Epithelial cell of umbilical artery (primary cell): ENCODE measurements around the gene CRYGS. TPM values are rescaled to one million over a fixed set of nuclear protein-coding genes. Genes with fewer than 3 reads are reported as not detected.

Experiments
- total RNA-seq: library from RNA; depleted of rRNA; stranded (reverse); fragments of >200 nt; gene quantifications from 2 replicates; pipeline ENCODE4 v1.2.3, GENCODE V29; 2014

CRYGS gene
- total RNA-seq = 0.65 and 1.5 TPM in 2 replicates

GRCh38 chr3:186544281-186544680 lies at the start of gene CRYGS:
CRYGS (minus strand) TSS chr3:186544380; CDS start chr3:186544326, 54 bp downstream.

GRCh38 chr3:186570096-186570940 lies 26.1 kb upstream of the CRYGS start, which contains the start of gene DNAJB11:
DNAJB11 (plus strand) TSS chr3:186570720; CDS start chr3:186570898, 178 bp downstream.

DNA sequence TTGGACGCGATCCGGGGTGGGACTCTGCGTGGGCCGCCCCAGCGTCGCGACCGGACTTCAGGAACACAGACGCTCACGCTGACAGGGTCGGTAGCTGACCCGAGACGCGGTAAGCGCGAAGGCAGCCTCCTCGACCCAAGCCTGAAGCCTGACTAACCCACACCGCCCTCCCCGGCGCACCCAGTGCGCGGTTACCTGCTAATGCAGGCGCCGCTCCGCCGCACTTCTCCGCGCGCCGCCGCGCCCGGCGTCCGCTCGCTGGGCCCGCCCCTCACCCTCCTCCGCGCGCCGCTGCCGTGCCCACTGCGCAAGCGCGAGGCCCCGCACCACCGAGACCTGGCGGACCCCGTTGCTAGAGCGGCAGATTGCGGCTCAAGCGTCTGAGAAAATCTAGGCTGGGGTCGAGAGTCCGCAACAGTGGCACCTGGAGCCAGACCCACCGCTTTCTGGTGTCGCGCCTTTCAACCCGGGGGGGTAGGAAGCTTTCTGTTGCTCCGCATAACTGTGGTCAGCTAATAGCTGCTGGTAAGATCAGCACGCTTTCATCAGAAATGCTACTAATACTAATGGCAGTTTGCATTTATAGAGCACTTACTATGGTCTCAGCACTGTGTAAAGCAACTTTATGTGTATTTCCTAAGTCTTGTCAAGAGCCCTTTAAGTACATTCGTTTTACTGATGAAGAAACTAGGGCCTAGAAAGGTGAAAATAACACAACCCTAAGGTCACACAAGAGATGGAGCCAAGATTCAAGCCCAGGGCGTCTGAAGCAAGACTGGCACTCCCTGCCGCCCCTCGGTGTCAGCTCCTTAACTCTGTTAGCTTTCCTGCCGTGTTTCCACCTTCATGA lies 23.1 kb upstream of the CRYGS start, which contains the start of gene TBCCD1:
Gene TBCCD1 (minus strand): TSS at position 268 of the 850 bp plus-strand sequence. CDS start 3,010 bp downstream, outside the sequence.

Other genes starting within 250 kb of the CRYGS start
- gene DGKG, start 182.1 kb downstream of the CRYGS start, total RNA-seq = not detected in 2 replicates
- 16.2 and 26.9 TPM in 2 replicates for gene TBCCD1, start 23.0 kb upstream of the CRYGS start, total RNA-seq
- 76.6 and 82.2 TPM in 2 replicates for gene DNAJB11, start 26.3 kb upstream of the CRYGS start, total RNA-seq
- gene AHSG, start 68.7 kb upstream of the CRYGS start, total RNA-seq = not detected in 2 replicates
- not detected in 2 replicates for gene FETUB, start 96.0 kb upstream of the CRYGS start, total RNA-seq
- gene HRG, start 121.6 kb upstream of the CRYGS start, total RNA-seq = not detected in 2 replicates
- gene KNG1, start 173.0 kb upstream of the CRYGS start, total RNA-seq = not detected in 2 replicates
- 732 and 2,203 TPM in 2 replicates for gene EIF4A2, start 239.2 kb upstream of the CRYGS start, total RNA-seq